Thymus (tissue), 11 donors: ENCODE results near the gene CDH4. TPM values are rescaled to one million over a fixed set of nuclear protein-coding genes. Genes with fewer than 3 reads are reported as not detected.
A peak's percentile ranks its signal among the peaks of the same experiment; 100 is the strongest.

Source experiments
- DNase-seq, 9 donors: peaks; one replicate each; pipeline ENCODE4 v3.0.0-alpha.2; 2013; ENCODE audit warnings: low spot score in 9 of 9, low read depth in 6 of 9, missing footprints in 1 of 9
- H3K27ac ChIP-seq, 2 donors: one replicate each; pipeline ENCODE4 v1.5.1; 2013; ENCODE audit warnings: control low read depth in 1 of 2, low read depth in 1 of 2, low read length in 1 of 2, mild to moderate bottlenecking in 1 of 2, moderate library complexity in 1 of 2
- H3K27me3 ChIP-seq, 2 donors: one replicate each; pipeline ENCODE4 v1.5.1; 2013; ENCODE audit warnings: low read length in 1 of 2; ENCODE audit not compliant: control insufficient read depth in 2 of 2, insufficient read depth in 1 of 2
- H3K36me3 ChIP-seq, 2 donors: one replicate each; pipeline ENCODE4 v1.5.1; 2013; ENCODE audit warnings: low read length in 1 of 2, mild to moderate bottlenecking in 1 of 2, moderate library complexity in 1 of 2; ENCODE audit not compliant: control insufficient read depth in 2 of 2, insufficient read depth in 2 of 2
- H3K4me1 ChIP-seq, 2 donors: one replicate each; pipeline ENCODE4 v1.5.1; 2013; ENCODE audit warnings: low read length in 2 of 2; ENCODE audit not compliant: control insufficient read depth in 2 of 2, insufficient read depth in 2 of 2
- H3K4me3 ChIP-seq, 2 donors: one replicate each; pipeline ENCODE4 v1.5.1; 2013; ENCODE audit warnings: low read length in 2 of 2, control low read depth in 1 of 2, mild to moderate bottlenecking in 1 of 2
- H3K9me3 ChIP-seq, 2 donors: one replicate each; pipeline ENCODE4 v1.5.1; 2013; ENCODE audit warnings: low read length in 1 of 2, mild to moderate bottlenecking in 1 of 2; ENCODE audit not compliant: control insufficient read depth in 2 of 2, insufficient read depth in 1 of 2
- WGBS: extraction: QIAGEN DNeasy Blood & Tissue Kit; methylation state at CpG from one replicate; pipeline ENCODE4 v1.1.7; 2013; 5-methylcytosine and 5-hydroxymethylcytosine counted together
- polyA plus RNA-seq: library from polyadenylated mRNA; stranded (reverse); fragments of 200-250 nt; gene quantifications from one replicate; pipeline ENCODE4 v1.2.3, GENCODE V29; 2013
- total RNA-seq: library from RNA; stranded (reverse); fragments of 120-200 nt; gene quantifications from one replicate; pipeline ENCODE4 v1.2.4, GENCODE V29; 2013
- donor health status: healthy.

The CDH4 gene
- total and polyA plus RNA-seq, 2 donors: 0.34 to 0.61 TPM

DNA sequence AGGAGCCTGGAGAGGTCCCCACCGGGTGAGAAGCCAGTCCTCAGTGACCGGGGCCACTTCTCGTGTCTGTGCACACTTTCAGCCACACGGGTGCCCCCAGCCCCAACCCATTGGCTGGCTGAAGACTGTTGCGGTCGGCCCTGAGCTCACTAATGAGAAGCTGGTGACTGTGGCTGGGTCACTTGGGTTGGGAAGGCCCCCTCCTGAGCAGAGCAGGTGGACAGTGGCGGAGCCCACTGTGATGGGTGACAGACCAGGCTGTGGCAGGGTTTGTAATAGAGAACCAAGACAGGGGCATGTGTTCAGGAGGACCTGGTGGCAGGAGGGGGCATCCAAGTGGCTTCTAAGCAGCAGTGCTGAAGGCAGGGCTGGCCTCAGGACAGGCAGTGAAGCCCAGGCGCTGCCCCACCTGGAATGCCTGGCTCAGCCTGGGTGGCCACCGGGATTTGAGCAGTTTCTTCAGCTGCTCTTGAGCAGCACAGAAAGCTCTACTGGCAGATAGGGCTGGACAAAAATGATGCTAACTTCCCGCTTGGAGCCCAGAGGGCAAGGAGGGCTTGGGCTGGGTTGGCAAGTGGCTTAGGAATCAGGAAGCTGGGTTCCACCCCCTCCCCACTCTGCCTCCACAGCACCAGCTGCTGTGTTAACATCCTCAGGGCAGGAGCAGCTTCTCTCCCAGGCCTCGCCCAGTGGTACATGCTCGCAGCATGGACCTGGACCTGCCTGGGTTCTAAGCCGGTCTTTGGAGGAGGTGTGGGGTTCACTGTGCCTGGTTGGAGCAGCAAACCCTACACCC lies 256.4 kb downstream of the CDH4 start:
- Histone ChIP-seq H3K36me3 (no peaks in the 10 kb centered on the region), H3K27me3 (no peaks in the 10 kb centered on the region), H3K4me1 (peaks cover 0 to 4% of the 10 kb centered on the region in 2 donors), H3K4me3 (no peak overlapping the region), H3K27ac (no peak overlapping the region), H3K9me3 (peaks cover 0 to 12% of the 10 kb centered on the region in 2 donors)
- DNase-seq: no peak
- WGBS: 89% methylated on average over 13 of the region's 13 CpGs

- Histone ChIP-seq H3K4me1 (peaks cover 0 to 4% of the 10 kb centered on the region in 2 donors), H3K9me3 (peaks cover 0 to 15% of the 10 kb centered on the region in 2 donors), H3K27me3 (no peaks in the 10 kb centered on the region), H3K27ac (no peak overlapping the region), H3K36me3 (no peaks in the 10 kb centered on the region), H3K4me3 (no peak overlapping the region)
- DNase-seq: no peak
- 87% methylated on average over 7 of the region's 7 CpGs for WGBS
These were observed 258.8 kb downstream of the CDH4 start for GRCh38 chr20:61510778-61511330.

DNA sequence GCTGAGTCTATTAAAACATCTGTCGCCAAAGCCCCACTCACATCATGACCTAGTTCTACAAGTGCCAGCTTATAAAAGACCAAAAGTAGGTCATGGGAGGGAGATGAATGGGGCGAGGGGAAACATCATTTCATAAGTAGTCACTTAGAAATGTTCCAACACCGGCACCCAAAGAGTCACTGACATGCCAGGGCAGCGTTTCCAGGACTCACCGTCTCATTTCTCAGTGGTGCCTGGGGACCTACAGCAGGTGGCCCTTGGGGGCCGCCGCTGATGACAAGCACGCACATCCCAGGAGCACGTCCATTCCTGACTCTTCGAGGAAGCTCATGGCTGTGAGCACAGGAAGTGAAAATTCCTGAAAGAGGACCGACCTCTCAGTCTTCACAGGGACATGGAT lies 260.4 kb downstream of the CDH4 start:
- Histone ChIP-seq H3K9me3 (peaks cover 0 to 19% of the 10 kb centered on the region in 2 donors), H3K4me1 (peaks cover 0 to 4% of the 10 kb centered on the region in 2 donors), H3K4me3 (no peak overlapping the region), H3K36me3 (no peaks in the 10 kb centered on the region), H3K27ac (no peak overlapping the region), H3K27me3 (no peaks in the 10 kb centered on the region)
- WGBS: 92% methylated on average over 11 of the region's 11 CpGs
- peak in 1 of 9 donors; percentile 6 for DNase-seq

DNA sequence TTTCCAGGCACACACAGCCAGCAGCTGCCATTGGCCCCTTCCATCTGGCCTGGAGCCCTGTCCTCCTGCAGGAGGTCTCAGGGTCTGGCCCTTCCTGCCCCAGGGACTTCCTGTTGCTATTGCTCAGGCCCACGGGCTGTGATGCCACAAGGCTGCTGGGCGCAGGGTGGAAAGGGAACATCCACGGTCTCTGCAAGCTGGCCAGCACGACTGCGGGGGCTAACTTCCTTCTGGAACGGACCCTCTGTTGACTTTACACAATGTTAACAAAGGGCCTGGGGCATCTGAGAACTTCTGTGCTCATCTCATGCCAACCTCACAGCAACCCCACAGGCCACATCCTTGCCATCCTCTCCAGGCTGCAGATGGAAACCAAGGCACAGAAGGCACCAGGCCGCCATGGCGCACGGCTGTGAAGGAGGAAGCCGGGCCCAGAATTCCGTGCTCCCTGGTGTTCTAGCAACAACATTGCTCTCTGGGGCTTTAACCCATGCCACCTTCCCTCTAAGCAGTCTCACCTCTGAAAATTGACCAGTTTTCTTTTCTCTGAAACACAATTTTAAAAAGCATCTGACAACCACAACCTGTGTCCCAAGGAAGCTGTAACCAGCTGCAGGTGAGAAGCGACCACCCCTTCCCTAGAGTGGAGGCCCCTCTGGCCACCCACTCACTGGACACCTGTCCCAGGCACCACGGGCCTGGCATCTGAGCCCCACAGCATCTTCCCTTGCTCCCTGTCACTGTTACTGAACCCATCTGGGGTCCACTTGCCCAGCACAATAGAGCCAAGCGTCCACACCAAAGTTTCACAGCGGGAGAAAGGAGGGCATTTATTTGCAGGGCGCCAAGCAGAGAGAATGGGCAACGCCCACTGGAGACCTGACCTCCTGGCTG lies 261.3 kb downstream of the CDH4 start:
- Histone ChIP-seq H3K9me3 (peaks cover 0 to 18% of the 10 kb centered on the region in 2 donors), H3K36me3 (no peaks in the 10 kb centered on the region), H3K4me3 (no peak overlapping the region), H3K27ac (no peak overlapping the region), H3K27me3 (no peaks in the 10 kb centered on the region), H3K4me1 (peaks cover 0 to 4% of the 10 kb centered on the region in 2 donors)
- WGBS: 90% methylated on average over 17 of the region's 17 CpGs
- no peak for DNase-seq

DNA sequence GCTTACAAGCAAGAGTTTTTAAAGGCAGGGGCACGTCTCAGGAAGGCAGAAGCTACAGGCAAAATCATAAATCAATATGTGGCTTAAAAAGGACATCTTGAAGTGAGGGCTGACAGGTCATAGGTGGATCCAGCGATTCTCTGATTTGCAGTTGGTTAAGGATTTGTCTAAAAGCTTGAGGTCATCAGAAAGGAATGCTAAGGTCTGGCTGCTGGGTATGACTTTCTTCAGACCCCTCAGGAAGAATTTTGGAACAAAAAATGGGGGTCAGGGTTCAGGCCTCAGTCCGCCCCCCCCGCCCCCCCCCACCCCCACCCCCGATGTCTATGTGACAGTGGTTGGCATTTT lies 261.9 kb downstream of the CDH4 start:
- H3K36me3 ChIP-seq: no peaks in the 10 kb centered on the region
- H3K27me3 ChIP-seq: no peaks in the 10 kb centered on the region
- H3K4me3 ChIP-seq: no peak overlapping the region
- 69% methylated on average over 5 of the region's 5 CpGs for WGBS
- no peak for DNase-seq
- H3K27ac ChIP-seq: no peak overlapping the region
- H3K9me3 ChIP-seq: peaks cover 0 to 18% of the 10 kb centered on the region in 2 donors
- H3K4me1 ChIP-seq: peaks cover 0 to 4% of the 10 kb centered on the region in 2 donors

GRCh38 chr20:61514396-61514795 lies 262.3 kb downstream of the CDH4 start:
- Histone ChIP-seq H3K4me1 (peaks cover 0 to 4% of the 10 kb centered on the region in 2 donors), H3K27me3 (no peaks in the 10 kb centered on the region), H3K4me3 (no peak overlapping the region), H3K27ac (no peak overlapping the region), H3K36me3 (no peaks in the 10 kb centered on the region), H3K9me3 (peaks cover 0 to 18% of the 10 kb centered on the region in 2 donors)
- no peak for DNase-seq
- 78% methylated on average over 6 of the region's 6 CpGs for WGBS

DNA sequence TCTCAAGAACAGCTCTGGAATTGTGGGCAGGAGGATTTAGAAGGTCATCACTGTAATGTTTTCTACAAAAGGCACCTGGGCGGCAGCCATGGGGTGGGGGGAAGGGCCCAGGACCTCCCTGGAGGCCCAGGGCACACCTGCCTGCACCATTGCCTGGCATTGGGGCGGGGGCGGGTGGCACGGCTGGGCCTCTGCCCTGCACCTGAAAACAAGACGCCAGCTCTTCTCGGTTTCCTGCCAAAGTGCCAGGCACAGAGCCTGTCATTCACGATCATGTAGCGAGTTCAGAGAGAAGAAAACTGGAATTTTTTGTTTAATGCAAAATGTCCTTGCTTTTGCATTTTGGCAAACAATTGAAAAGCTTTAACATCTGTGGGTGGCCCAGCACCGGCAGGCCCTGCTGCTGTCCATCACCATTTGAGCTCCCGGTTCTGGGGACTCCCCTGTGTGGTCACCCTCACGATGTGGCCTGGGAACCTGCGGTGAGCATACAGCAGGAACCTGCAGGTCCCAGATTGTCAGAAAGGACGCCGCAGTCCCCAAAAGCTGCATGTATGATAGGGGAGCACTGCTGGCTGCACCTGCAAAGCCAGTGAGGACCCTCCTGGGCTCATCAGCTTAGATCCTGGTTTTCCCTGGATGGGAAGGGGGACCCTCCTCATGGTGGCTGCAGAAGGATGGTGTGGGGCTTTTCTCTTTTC lies 262.9 kb downstream of the CDH4 start:
- peaks cover 0 to 4% of the 10 kb centered on the region in 2 donors for H3K4me1 ChIP-seq
- WGBS: 87% methylated on average over 14 of the region's 14 CpGs
- no peak for DNase-seq
- no peak overlapping the region for H3K4me3 ChIP-seq
- H3K36me3 ChIP-seq: no peaks in the 10 kb centered on the region
- H3K27ac ChIP-seq: no peak overlapping the region
- peaks cover 0 to 19% of the 10 kb centered on the region in 2 donors for H3K9me3 ChIP-seq
- H3K27me3 ChIP-seq: no peaks in the 10 kb centered on the region

- 86% methylated on average over 14 of the region's 14 CpGs for WGBS
- H3K9me3 ChIP-seq: peaks cover 0 to 15% of the 10 kb centered on the region in 2 donors
- H3K4me1 ChIP-seq: peaks cover 0 to 4% of the 10 kb centered on the region in 2 donors
- H3K27ac ChIP-seq: no peak overlapping the region
- no peaks in the 10 kb centered on the region for H3K36me3 ChIP-seq
- DNase-seq: no peak
- H3K4me3 ChIP-seq: no peak overlapping the region
- H3K27me3 ChIP-seq: no peaks in the 10 kb centered on the region
These were observed 263.9 kb downstream of the CDH4 start for GRCh38 chr20:61515922-61516321.
